Stimulated activated CD4-positive, alpha-beta T cell treated with anti-CD3 and anti-CD28 coated beads, Interleukin-1b, Interleukin-23, amount 100 ng/mL, for 1 hour (primary cell): Measurements from ENCODE around the gene TNFAIP8L3.
A peak's percentile ranks its signal among the peaks of the same experiment; 100 is the strongest.

Source experiments
- DNase-seq, 2 donors: peaks; one replicate each; pipeline ENCODE4 v3.0.0-alpha.2; 2020; ENCODE audit warnings: low read depth in 2 of 2

The TNFAIP8L3 gene

GRCh38 chr15:51089699-51090453, 4.8 kb downstream of the TNFAIP8L3 start:
- DNase-seq: no peak

GRCh38 chr15:51089041-51089440, 5.7 kb downstream of the TNFAIP8L3 start:
- no peak for DNase-seq

GRCh38 chr15:51088585-51088984, 6.1 kb downstream of the TNFAIP8L3 start:
- no peak for DNase-seq

- no peak for DNase-seq
These were observed 7.2 kb downstream of the TNFAIP8L3 start for GRCh38 chr15:51087513-51087912.

- no peak for DNase-seq
These were observed 8.3 kb downstream of the TNFAIP8L3 start for GRCh38 chr15:51086409-51086808.

GRCh38 chr15:51085764-51086163, 8.9 kb downstream of the TNFAIP8L3 start:
- DNase-seq: no peak

GRCh38 chr15:51083641-51084166, 11.0 kb downstream of the TNFAIP8L3 start:
- DNase-seq: no peak

GRCh38 chr15:51082246-51082645, 12.5 kb downstream of the TNFAIP8L3 start:
- DNase-seq: no peak

GRCh38 chr15:51080286-51080685, 14.4 kb downstream of the TNFAIP8L3 start:
- DNase-seq: no peak

DNA sequence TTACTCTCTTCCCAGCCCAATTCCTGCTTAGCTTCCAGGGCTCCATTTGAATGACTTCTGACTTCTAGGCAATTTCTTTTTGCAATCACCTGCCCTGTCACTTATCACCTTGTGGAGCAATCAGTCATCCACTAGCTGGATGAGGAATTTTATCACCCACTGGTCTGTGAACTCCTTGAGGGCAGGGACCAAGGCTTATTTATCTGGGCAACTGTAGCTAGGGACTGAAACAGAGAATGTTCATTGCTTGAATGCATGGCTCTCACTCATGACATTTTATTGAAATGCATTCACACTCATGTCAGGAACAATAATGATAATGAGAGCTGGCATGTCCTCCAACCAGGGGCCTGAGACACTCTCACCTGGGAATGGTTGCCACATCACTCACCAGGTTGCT, 15.5 kb downstream of the TNFAIP8L3 start:
- DNase-seq: no peak

DNA sequence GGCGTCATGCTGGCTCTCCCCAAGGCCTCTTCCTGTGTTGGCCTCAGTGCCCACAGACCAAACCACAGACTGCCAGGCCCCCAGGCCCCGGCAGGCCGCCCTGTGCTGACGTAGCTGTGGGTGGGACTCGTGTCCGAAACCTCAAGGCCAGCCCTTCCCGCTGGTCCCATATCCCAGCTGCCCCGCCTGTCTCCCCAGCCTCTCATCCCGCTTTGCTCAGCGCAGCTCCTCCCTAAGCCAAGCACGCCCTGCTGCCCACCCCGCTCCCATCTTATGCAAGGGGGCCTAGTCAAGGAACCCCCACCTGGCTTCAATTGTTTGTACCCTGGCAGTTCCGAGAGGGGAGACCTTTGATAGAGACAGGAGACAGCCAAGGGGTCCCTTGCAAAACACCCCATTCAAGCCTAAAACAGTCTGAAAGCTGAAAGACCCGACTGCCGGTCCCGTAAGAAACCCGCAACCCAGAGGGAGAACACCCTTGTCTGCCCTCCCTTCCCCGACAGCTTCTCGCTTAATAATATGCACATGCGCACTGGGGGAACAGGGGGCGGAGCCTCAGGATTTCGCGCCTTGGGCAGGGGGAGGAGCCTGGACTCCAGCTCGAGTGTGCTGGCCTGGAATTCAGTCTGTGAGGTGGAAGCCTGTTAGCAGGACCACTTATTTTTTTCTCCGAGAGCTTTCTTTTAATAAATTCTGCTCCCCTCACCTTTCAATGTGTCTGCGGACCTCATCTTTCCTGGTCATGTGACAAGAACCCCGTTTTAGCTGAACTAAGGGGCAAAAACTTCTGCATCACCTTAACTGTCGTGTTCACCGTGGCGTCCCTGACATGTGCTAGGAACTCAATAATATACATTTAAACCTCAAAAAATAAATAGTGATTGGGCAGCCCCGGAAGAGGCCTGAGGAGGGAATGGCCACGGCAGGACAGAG, 17.2 kb downstream of the TNFAIP8L3 start:
- peak in 1 of 2 donors; percentile 27 for DNase-seq

DNA sequence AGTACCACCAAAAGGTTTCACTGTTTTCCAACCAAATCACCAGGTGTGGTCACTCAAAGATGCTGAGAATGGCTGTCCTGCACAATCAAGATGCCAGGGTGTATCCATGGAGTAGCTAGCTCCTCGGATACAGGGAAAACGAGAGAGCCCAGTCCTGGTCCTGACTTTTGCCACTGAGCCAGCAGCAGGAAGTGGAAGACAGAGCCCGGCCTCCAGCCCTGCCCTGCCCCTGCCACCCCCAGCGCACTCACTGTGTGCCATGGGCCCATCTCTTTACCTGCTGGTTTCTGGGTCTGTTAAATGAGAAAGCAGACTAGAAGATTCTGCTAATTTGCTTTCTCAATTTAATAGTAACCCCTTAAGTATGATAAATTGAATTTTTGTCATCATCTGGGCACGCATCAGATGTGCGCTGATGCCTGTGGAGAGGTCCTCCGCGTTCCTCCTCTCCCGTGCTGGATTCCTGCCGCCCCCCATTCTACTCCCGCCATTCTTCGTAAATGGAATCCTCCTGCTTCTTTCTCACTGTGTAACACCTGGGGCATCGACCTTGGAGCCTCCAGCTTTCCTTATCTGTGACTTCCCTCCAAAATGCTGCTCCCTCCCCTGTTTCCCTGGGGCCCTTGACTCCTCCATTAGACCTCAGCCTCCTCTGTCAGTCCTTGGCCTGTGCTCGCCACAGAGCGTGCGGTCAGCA, 18.0 kb downstream of the TNFAIP8L3 start:
- DNase-seq: no peak

- no peak for DNase-seq
These were observed 18.7 kb downstream of the TNFAIP8L3 start for GRCh38 chr15:51075826-51076523.

GRCh38 chr15:51075364-51075763, 19.3 kb downstream of the TNFAIP8L3 start:
- no peak for DNase-seq

GRCh38 chr15:51074926-51075325, 19.8 kb downstream of the TNFAIP8L3 start:
- no peak for DNase-seq

DNA sequence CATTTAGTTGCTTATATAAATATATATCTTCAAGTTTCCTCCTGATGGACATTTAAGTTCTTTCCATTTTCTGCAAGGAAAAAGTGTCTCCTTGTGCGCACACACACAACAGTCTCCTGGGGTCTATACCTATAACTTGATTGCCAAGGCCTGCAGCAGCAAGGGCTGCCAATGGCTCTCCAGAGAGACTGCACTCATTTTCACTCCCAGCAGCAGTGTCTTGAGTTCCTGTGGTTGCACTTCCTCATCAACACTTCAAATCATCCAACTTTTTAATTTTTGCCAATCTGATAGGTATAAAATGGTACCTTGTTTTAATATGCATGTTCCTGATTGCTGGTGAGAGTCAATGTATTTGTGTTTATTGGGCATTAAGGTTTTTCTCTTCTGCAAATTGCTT, 23.1 kb downstream of the TNFAIP8L3 start:
- DNase-seq: no peak

DNA sequence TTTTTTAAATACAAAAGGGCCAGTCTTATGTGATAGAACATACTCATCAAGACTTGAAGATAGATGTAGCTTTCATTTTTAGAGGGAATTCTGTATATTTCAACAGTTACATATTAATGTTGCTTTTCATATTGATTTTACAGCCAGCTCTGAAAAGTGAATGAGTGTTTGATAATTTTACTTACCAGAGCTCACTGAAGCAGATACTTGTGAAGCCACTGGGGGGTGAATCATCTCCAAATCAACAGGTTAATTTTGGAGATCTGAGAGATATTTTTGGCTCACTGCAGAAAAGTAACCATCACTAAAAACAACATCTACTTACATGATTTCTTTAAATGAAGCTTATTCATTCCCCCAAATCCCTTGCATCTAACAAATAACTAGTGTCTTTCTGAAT, 24.7 kb downstream of the TNFAIP8L3 start:
- no peak for DNase-seq

- no peak for DNase-seq
These were observed 27.2 kb downstream of the TNFAIP8L3 start for GRCh38 chr15:51067510-51067909.

DNA sequence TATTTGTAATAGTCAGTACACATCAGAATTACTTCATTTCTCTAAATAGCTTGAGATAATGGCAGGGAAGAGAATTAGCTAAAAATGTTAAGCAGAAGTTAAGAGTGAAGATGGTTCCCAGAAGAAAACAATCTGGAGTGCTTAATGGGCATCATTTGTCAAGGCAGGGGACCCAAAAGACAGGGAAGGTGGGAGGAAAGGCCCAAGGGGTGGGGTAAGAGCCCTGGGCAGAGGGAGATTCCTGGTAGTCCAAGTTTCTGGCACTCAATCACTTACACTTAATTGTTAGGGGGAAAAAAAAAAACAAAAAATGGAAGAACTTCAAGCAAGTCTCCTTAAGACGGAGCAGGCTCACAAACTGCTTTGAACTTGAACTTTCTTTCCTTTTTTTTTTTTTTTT, 28.9 kb downstream of the TNFAIP8L3 start:
- no peak for DNase-seq

GRCh38 chr15:51065261-51065660, 29.4 kb downstream of the TNFAIP8L3 start:
- DNase-seq: no peak

- no peak for DNase-seq
These were observed 32.0 kb downstream of the TNFAIP8L3 start for GRCh38 chr15:51062736-51063135.
